ENCODE results near the gene RHBDD3.

Gene RHBDD3

GRCh38 chr22:29302402-29302680 lies 34.6 kb upstream of the RHBDD3 start:
- H3K4me1 ChIP-seq (ENCODE audit: insufficient read depth, insufficient read length) = peaks cover 8% of the 10 kb centered on the region
- no peak overlapping the region for H3K9ac ChIP-seq (ENCODE audit: insufficient read length, low read depth)
- H3K27me3 ChIP-seq (ENCODE audit: insufficient read depth, insufficient read length) = no peaks in the 10 kb centered on the region
- H3K36me3 ChIP-seq (ENCODE audit: insufficient read depth, insufficient read length, low read length) = peaks cover 31% of the 10 kb centered on the region
- DNase-seq (ENCODE audit: low read depth, low spot score) = no peak
- TF ChIP-seq SUZ12 (IDR thresholded peaks at IDR 0.05; ENCODE audit: extremely low read depth, insufficient read depth, insufficient read length) (no peak), YY1 (IDR thresholded peaks at IDR 0.05; ENCODE audit: insufficient read depth, insufficient read length) (no peak), ZNF274 (IDR thresholded peaks at IDR 0.05; ENCODE audit: low read depth, low read length) (no peak)
- no peaks in the 10 kb centered on the region for H3K9me3 ChIP-seq (ENCODE audit: insufficient read depth, low read length)
- no peak overlapping the region for H3K4me3 ChIP-seq (ENCODE audit: insufficient read length, low read depth)

- Histone ChIP-seq H3K4me3 (ENCODE audit: insufficient read length, low read depth) (no peak overlapping the region), H3K4me1 (ENCODE audit: insufficient read depth, insufficient read length) (peaks cover 8% of the 10 kb centered on the region), H3K27me3 (ENCODE audit: insufficient read depth, insufficient read length) (no peaks in the 10 kb centered on the region), H3K9ac (ENCODE audit: insufficient read length, low read depth) (no peak overlapping the region), H3K9me3 (ENCODE audit: insufficient read depth, low read length) (no peaks in the 10 kb centered on the region), H3K36me3 (ENCODE audit: insufficient read depth, insufficient read length, low read length) (peaks cover 35% of the 10 kb centered on the region)
- no peak for DNase-seq (ENCODE audit: low read depth, low spot score)
- TF ChIP-seq YY1 (IDR thresholded peaks at IDR 0.05; ENCODE audit: insufficient read depth, insufficient read length) (no peak), ZNF274 (IDR thresholded peaks at IDR 0.05; ENCODE audit: low read depth, low read length) (no peak), SUZ12 (IDR thresholded peaks at IDR 0.05; ENCODE audit: extremely low read depth, insufficient read depth, insufficient read length) (no peak)
Observed at GRCh38 chr22:29301716-29302401, 34.1 kb upstream of the RHBDD3 start.

GRCh38 chr22:29300807-29301601 lies 33.2 kb upstream of the RHBDD3 start:
- H3K4me3 ChIP-seq (ENCODE audit: insufficient read length, low read depth) = no peak overlapping the region
- H3K9ac ChIP-seq (ENCODE audit: insufficient read length, low read depth) = no peak overlapping the region
- no peaks in the 10 kb centered on the region for H3K9me3 ChIP-seq (ENCODE audit: insufficient read depth, low read length)
- TF ChIP-seq SUZ12 (IDR thresholded peaks at IDR 0.05; ENCODE audit: extremely low read depth, insufficient read depth, insufficient read length) = no peak
- no peak for TF ChIP-seq YY1 (IDR thresholded peaks at IDR 0.05; ENCODE audit: insufficient read depth, insufficient read length)
- TF ChIP-seq ZNF274 (IDR thresholded peaks at IDR 0.05; ENCODE audit: low read depth, low read length) = no peak
- H3K4me1 ChIP-seq (ENCODE audit: insufficient read depth, insufficient read length) = peaks cover 8% of the 10 kb centered on the region
- DNase-seq (ENCODE audit: low read depth, low spot score) = no peak
- no peaks in the 10 kb centered on the region for H3K27me3 ChIP-seq (ENCODE audit: insufficient read depth, insufficient read length)
- peaks cover 44% of the 10 kb centered on the region for H3K36me3 ChIP-seq (ENCODE audit: insufficient read depth, insufficient read length, low read length)

GRCh38 chr22:29300467-29300806 lies 32.7 kb upstream of the RHBDD3 start:
- Histone ChIP-seq H3K36me3 (ENCODE audit: insufficient read depth, insufficient read length, low read length) (peaks cover 50% of the 10 kb centered on the region), H3K27me3 (ENCODE audit: insufficient read depth, insufficient read length) (no peaks in the 10 kb centered on the region), H3K4me1 (ENCODE audit: insufficient read depth, insufficient read length) (peaks cover 5% of the 10 kb centered on the region), H3K9me3 (ENCODE audit: insufficient read depth, low read length) (no peaks in the 10 kb centered on the region), H3K9ac (ENCODE audit: insufficient read length, low read depth) (no peak overlapping the region), H3K4me3 (ENCODE audit: insufficient read length, low read depth) (no peak overlapping the region)
- TF ChIP-seq YY1 (IDR thresholded peaks at IDR 0.05; ENCODE audit: insufficient read depth, insufficient read length) = no peak
- DNase-seq (ENCODE audit: low read depth, low spot score) = no peak

GRCh38 chr22:29299136-29299900 lies 31.5 kb upstream of the RHBDD3 start:
- no peaks in the 10 kb centered on the region for H3K9me3 ChIP-seq (ENCODE audit: insufficient read depth, low read length)
- peaks cover 60% of the 10 kb centered on the region for H3K36me3 ChIP-seq (ENCODE audit: insufficient read depth, insufficient read length, low read length)
- TF ChIP-seq SUZ12 (IDR thresholded peaks at IDR 0.05; ENCODE audit: extremely low read depth, insufficient read depth, insufficient read length) = no peak
- TF ChIP-seq ZNF274 (IDR thresholded peaks at IDR 0.05; ENCODE audit: low read depth, low read length) = no peak
- TF ChIP-seq YY1 (IDR thresholded peaks at IDR 0.05; ENCODE audit: insufficient read depth, insufficient read length) = no peak
- H3K4me3 ChIP-seq (ENCODE audit: insufficient read length, low read depth) = no peak overlapping the region
- H3K4me1 ChIP-seq (ENCODE audit: insufficient read depth, insufficient read length) = no peaks in the 10 kb centered on the region
- H3K27me3 ChIP-seq (ENCODE audit: insufficient read depth, insufficient read length) = no peaks in the 10 kb centered on the region
- H3K9ac ChIP-seq (ENCODE audit: insufficient read length, low read depth) = no peak overlapping the region
- DNase-seq (ENCODE audit: low read depth, low spot score) = no peak

- peaks cover 64% of the 10 kb centered on the region for H3K36me3 ChIP-seq (ENCODE audit: insufficient read depth, insufficient read length, low read length)
Observed at GRCh38 chr22:29298641-29299040, 30.9 kb upstream of the RHBDD3 start.

GRCh38 chr22:29292379-29292778 lies 24.6 kb upstream of the RHBDD3 start:
- Histone ChIP-seq H3K4me1 (ENCODE audit: insufficient read depth, insufficient read length) (no peaks in the 10 kb centered on the region), H3K4me3 (ENCODE audit: insufficient read length, low read depth) (no peak overlapping the region), H3K27me3 (ENCODE audit: insufficient read depth, insufficient read length) (no peaks in the 10 kb centered on the region), H3K36me3 (ENCODE audit: insufficient read depth, insufficient read length, low read length) (peaks cover 96% of the 10 kb centered on the region), H3K9ac (ENCODE audit: insufficient read length, low read depth) (no peak overlapping the region), H3K9me3 (ENCODE audit: insufficient read depth, low read length) (no peaks in the 10 kb centered on the region)
- TF ChIP-seq YY1 (IDR thresholded peaks at IDR 0.05; ENCODE audit: insufficient read depth, insufficient read length) (no peak), SUZ12 (IDR thresholded peaks at IDR 0.05; ENCODE audit: extremely low read depth, insufficient read depth, insufficient read length) (no peak), ZNF274 (IDR thresholded peaks at IDR 0.05; ENCODE audit: low read depth, low read length) (no peak)
- DNase-seq (ENCODE audit: low read depth, low spot score) = no peak

More at GRCh38 chr22:29298641-29299040, 30.9 kb upstream of the RHBDD3 start:
- no peak for TF ChIP-seq YY1 (IDR thresholded peaks at IDR 0.05; ENCODE audit: insufficient read depth, insufficient read length)
- no peak for TF ChIP-seq ZNF274 (IDR thresholded peaks at IDR 0.05; ENCODE audit: low read depth, low read length)
- no peak for TF ChIP-seq SUZ12 (IDR thresholded peaks at IDR 0.05; ENCODE audit: extremely low read depth, insufficient read depth, insufficient read length)
- no peaks in the 10 kb centered on the region for H3K4me1 ChIP-seq (ENCODE audit: insufficient read depth, insufficient read length)
- H3K27me3 ChIP-seq (ENCODE audit: insufficient read depth, insufficient read length) = no peaks in the 10 kb centered on the region
- H3K9me3 ChIP-seq (ENCODE audit: insufficient read depth, low read length) = no peaks in the 10 kb centered on the region
- no peak overlapping the region for H3K4me3 ChIP-seq (ENCODE audit: insufficient read length, low read depth)
- no peak overlapping the region for H3K9ac ChIP-seq (ENCODE audit: insufficient read length, low read depth)
- DNase-seq (ENCODE audit: low read depth, low spot score) = no peak
